Measurements from ENCODE around the gene ANKRD6. TPM values are rescaled to one million over a fixed set of nuclear protein-coding genes. Genes with fewer than 3 reads are reported as not detected.

ANKRD6 gene
- total and polyA plus RNA-seq, 7 experiments from 2014 or later: 0.71 to 6.6 (median 3.3) TPM

DNA sequence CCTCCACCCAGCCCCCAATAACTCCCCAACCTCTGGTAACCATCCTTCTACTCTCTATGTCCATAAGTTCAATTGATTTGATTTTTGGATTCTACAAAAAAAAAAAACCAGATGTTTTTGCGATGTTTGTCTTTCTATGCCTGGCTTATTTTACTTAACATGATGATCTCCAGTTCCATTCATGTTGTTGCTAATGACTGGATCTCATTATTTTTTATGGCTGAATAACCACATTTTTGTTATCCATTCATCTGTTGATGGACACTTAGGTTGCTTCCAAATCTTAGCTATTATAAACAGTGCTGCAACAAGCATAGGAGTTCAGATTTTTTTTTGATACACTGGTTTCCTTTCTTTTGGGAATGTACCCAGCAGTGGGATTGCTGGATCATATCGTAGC, 106.8 kb downstream of the ANKRD6 start:
- H3K27me3 ChIP-seq (ENCODE audit: control insufficient read depth in 2 of 2, insufficient read depth in 2 of 2, low read length in 2 of 2): no peaks in the 10 kb centered on the region
- Mint-ChIP-seq H3K36me3 (peaks cover 0 to 3% (median 0%) of the 10 kb centered on the region in 5 donors), H3K27me3 (peaks cover 0 to 21% (median 0%) of the 10 kb centered on the region in 5 donors), H3K4me1 (no peaks in the 10 kb centered on the region), H3K27ac (no peak overlapping the region), H3K9me3 (no peaks in the 10 kb centered on the region), H3K4me3 (no peak overlapping the region)
- H3K27ac ChIP-seq (ENCODE audit: low read depth, low read length): no peak overlapping the region
- ChIA-PET POLR2A (no interaction called here), CTCF (no interaction called here)
- ATAC-seq (no peak), DNase-seq (no peak)
- intact Hi-C loops (cut with micrococcal nuclease): no loop called here
- no peak overlapping the region for H3K4me3 ChIP-seq (ENCODE audit: low read length)
- H3K9me3 ChIP-seq (ENCODE audit: control insufficient read depth in 2 of 3, low read length in 3 of 3): no peaks in the 10 kb centered on the region
- no peaks in the 10 kb centered on the region for H3K36me3 ChIP-seq (ENCODE audit: control insufficient read depth in 2 of 3, insufficient read depth in 3 of 3, low read length in 3 of 3)
- no peaks in the 10 kb centered on the region for H3K4me1 ChIP-seq (ENCODE audit: control insufficient read depth in 2 of 2, insufficient read depth in 2 of 2, low read length in 2 of 2)

DNA sequence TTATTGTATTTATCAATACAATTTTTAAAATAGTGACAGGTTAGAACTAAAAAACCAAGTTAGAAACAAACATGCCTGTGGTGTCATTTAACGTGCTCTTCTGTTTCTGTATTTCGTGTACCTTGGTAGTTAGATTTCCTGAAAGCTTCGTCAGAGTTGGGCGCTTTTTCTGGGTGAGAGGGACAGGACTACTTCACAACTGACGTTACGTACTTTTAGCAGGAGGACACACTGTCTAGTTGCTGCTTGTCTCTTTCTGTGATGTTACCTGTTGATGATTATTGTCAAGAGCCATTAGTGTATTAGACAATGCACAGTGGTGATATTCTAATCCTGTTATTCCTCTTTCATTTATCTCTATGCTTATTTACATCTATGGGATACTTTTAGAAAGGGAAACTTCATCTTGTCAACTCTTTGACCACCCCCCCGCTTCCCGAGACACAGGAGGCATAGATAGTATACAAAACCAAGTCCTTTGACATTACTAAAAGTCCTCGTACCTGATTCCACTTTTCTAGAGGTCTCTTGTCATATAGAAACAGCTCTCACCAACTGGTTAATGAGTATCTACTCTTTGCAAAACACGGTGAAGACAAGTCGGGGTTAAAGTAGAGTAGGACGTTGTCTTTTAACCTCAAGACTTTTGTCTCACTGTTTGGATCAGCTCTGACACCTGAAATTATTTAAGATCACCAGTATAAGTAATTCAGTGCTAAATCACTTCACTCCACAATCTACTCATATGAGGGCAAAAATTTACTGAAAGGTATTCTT, 109.3 kb downstream of the ANKRD6 start:
- no peak overlapping the region for H3K4me3 Mint-ChIP-seq
- H3K36me3 Mint-ChIP-seq: peaks cover 0 to 3% (median 0%) of the 10 kb centered on the region in 5 donors
- Histone ChIP-seq H3K36me3 (ENCODE audit: control insufficient read depth in 2 of 3, insufficient read depth in 3 of 3, low read length in 3 of 3) (no peaks in the 10 kb centered on the region), H3K27ac (ENCODE audit: low read depth, low read length) (no peak overlapping the region), H3K4me3 (ENCODE audit: low read length) (no peak overlapping the region), H3K27me3 (ENCODE audit: control insufficient read depth in 2 of 2, insufficient read depth in 2 of 2, low read length in 2 of 2) (no peaks in the 10 kb centered on the region), H3K9me3 (ENCODE audit: control insufficient read depth in 2 of 3, low read length in 3 of 3) (no peaks in the 10 kb centered on the region), H3K4me1 (ENCODE audit: control insufficient read depth in 2 of 2, insufficient read depth in 2 of 2, low read length in 2 of 2) (no peaks in the 10 kb centered on the region)
- H3K27ac Mint-ChIP-seq: no peak overlapping the region
- POLR2A ChIA-PET: no interaction called here
- CTCF ChIA-PET: no interaction called here
- intact Hi-C loops (cut with micrococcal nuclease): no loop called here
- ATAC-seq: no peak
- no peaks in the 10 kb centered on the region for H3K4me1 Mint-ChIP-seq
- no peaks in the 10 kb centered on the region for H3K9me3 Mint-ChIP-seq
- peaks cover 0 to 21% (median 0%) of the 10 kb centered on the region in 5 donors for H3K27me3 Mint-ChIP-seq
- no peak for DNase-seq

DNA sequence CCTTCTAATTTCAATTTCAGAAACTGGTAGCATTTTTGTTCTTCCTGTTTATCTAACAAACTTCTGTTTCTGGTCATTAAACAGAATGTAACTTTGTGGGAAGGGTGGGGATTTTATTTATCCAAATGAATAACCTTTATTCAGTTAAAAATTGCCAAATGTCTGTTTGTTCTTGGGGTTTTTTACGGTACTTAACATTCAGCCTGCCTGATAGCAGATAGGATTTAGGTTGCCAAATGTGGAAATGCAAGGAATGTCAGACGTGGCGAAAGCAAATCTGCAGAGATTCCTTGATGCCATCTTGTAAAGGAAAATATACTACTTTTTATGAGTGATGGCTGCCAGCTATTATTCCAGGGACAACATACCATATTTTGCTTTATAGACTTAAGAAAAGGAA, 109.9 kb downstream of the ANKRD6 start:
- no peaks in the 10 kb centered on the region for H3K36me3 ChIP-seq (ENCODE audit: control insufficient read depth in 2 of 3, insufficient read depth in 3 of 3, low read length in 3 of 3)
- H3K9me3 Mint-ChIP-seq: no peaks in the 10 kb centered on the region
- H3K4me3 ChIP-seq (ENCODE audit: low read length): no peak overlapping the region
- H3K4me1 ChIP-seq (ENCODE audit: control insufficient read depth in 2 of 2, insufficient read depth in 2 of 2, low read length in 2 of 2): no peaks in the 10 kb centered on the region
- H3K27me3 Mint-ChIP-seq: peaks cover 0 to 21% (median 0%) of the 10 kb centered on the region in 5 donors
- no peaks in the 10 kb centered on the region for H3K27me3 ChIP-seq (ENCODE audit: control insufficient read depth in 2 of 2, insufficient read depth in 2 of 2, low read length in 2 of 2)
- H3K9me3 ChIP-seq (ENCODE audit: control insufficient read depth in 2 of 3, low read length in 3 of 3): no peaks in the 10 kb centered on the region
- H3K4me3 Mint-ChIP-seq: no peak overlapping the region
- POLR2A ChIA-PET: no interaction called here
- no peak overlapping the region for H3K27ac Mint-ChIP-seq
- CTCF ChIA-PET: no interaction called here
- DNase-seq: no peak
- no peaks in the 10 kb centered on the region for H3K4me1 Mint-ChIP-seq
- no peak overlapping the region for H3K27ac ChIP-seq (ENCODE audit: low read depth, low read length)
- no peak for ATAC-seq
- intact Hi-C loops (cut with micrococcal nuclease): no loop called here
- H3K36me3 Mint-ChIP-seq: peaks cover 0 to 3% (median 0%) of the 10 kb centered on the region in 5 donors

DNA sequence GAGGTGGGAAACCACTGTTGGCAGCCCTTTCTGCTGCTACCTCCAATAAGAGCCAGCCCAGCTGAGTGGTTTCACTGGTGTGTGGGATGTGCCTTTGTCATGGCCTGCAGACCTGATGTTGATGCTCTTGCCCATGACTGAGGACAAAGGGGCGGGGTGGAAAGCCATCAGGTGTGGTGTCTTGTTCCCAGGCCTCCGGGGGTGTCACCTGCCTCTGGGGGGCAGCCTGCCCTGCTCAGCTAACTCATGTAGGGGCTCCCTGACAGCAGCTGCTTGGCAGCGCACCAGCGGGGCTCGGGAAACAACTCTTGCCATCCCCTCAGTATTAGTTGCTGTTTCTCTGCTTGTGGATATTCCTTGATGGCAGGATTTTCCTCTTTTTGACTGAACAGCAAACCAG, 114.3 kb downstream of the ANKRD6 start:
- CTCF ChIA-PET: no interaction called here
- Mint-ChIP-seq H3K36me3 (peaks cover 0 to 3% (median 0%) of the 10 kb centered on the region in 5 donors), H3K27ac (no peak overlapping the region), H3K4me1 (no peaks in the 10 kb centered on the region), H3K27me3 (peaks cover 0 to 24% (median 0%) of the 10 kb centered on the region in 5 donors), H3K9me3 (no peaks in the 10 kb centered on the region), H3K4me3 (no peak overlapping the region)
- Histone ChIP-seq H3K27ac (ENCODE audit: low read depth, low read length) (no peak overlapping the region), H3K4me1 (ENCODE audit: control insufficient read depth in 2 of 2, insufficient read depth in 2 of 2, low read length in 2 of 2) (no peaks in the 10 kb centered on the region), H3K9me3 (ENCODE audit: control insufficient read depth in 2 of 3, low read length in 3 of 3) (no peaks in the 10 kb centered on the region), H3K27me3 (ENCODE audit: control insufficient read depth in 2 of 2, insufficient read depth in 2 of 2, low read length in 2 of 2) (no peaks in the 10 kb centered on the region), H3K4me3 (ENCODE audit: low read length) (no peak overlapping the region), H3K36me3 (ENCODE audit: control insufficient read depth in 2 of 3, insufficient read depth in 3 of 3, low read length in 3 of 3) (no peaks in the 10 kb centered on the region)
- no peak for ATAC-seq
- POLR2A ChIA-PET: no interaction called here
- no peak for DNase-seq
- intact Hi-C loops (cut with micrococcal nuclease): no loop called here

DNA sequence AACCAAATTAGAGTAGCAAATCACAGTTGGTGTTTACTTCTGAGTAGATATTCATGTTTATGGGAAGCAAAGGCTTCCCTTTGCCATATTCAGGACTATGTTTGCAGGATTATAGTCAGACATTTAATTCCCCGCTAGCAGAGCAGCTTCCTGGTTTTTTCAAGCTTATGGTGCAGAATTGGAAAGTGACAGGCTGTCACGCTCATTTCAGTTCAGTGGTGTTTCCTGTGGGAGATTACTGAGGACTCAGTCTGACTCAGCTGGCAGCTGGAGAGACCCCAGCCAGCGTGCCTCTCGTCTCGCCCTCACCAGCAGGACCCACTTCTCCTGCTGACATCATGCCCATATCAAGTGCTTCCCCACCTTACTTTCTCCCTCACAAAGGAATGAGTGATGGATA, 120.5 kb downstream of the ANKRD6 start:
- H3K4me1 Mint-ChIP-seq: no peaks in the 10 kb centered on the region
- H3K36me3 Mint-ChIP-seq: peaks cover 0 to 5% (median 0%) of the 10 kb centered on the region in 5 donors

DNA sequence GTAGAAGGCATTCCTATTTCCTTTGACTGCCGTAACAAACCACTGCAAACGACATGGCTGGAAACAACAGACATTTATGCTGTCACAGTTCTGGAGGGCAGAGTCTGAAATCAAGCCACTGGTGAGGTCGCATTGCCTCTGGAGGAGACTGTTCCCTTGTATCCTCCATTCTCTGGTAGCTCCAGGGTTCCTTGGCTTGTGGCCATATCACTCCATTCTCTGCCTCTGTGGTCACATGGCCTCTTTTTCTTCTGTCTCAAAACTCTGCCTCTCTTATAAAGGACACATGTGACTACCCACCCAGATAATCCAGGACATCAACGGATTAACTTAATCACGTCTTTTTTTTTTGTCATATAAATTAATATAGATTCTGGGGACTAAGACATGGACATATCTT, 121.2 kb downstream of the ANKRD6 start:
- Mint-ChIP-seq H3K27me3 (peaks cover 0 to 34% (median 0%) of the 10 kb centered on the region in 5 donors), H3K27ac (no peak overlapping the region), H3K36me3 (peaks cover 0 to 5% (median 0%) of the 10 kb centered on the region in 5 donors), H3K4me3 (no peak overlapping the region), H3K4me1 (no peaks in the 10 kb centered on the region), H3K9me3 (peaks cover 0 to 12% (median 3%) of the 10 kb centered on the region in 11 donors)
- H3K27me3 ChIP-seq (ENCODE audit: control insufficient read depth in 2 of 2, insufficient read depth in 2 of 2, low read length in 2 of 2): peaks cover 0 to 2% of the 10 kb centered on the region in 2 donors
- intact Hi-C loops (cut with micrococcal nuclease): no loop called here
- no peak for DNase-seq
- ChIA-PET POLR2A (no interaction called here), CTCF (no interaction called here)
- H3K4me1 ChIP-seq (ENCODE audit: control insufficient read depth in 2 of 2, insufficient read depth in 2 of 2, low read length in 2 of 2): no peaks in the 10 kb centered on the region
- no peak overlapping the region for H3K4me3 ChIP-seq (ENCODE audit: low read length)
- ATAC-seq: no peak
- H3K9me3 ChIP-seq (ENCODE audit: control insufficient read depth in 2 of 3, low read length in 3 of 3): no peaks in the 10 kb centered on the region
- H3K27ac ChIP-seq (ENCODE audit: low read depth, low read length): no peak overlapping the region
- H3K36me3 ChIP-seq (ENCODE audit: control insufficient read depth in 2 of 3, insufficient read depth in 3 of 3, low read length in 3 of 3): no peaks in the 10 kb centered on the region

More for the DNA sequence above, 120.5 kb downstream of the ANKRD6 start:
- DNase-seq: no peak
- no peak overlapping the region for H3K27ac Mint-ChIP-seq
- H3K9me3 ChIP-seq (ENCODE audit: control insufficient read depth in 2 of 3, low read length in 3 of 3): no peaks in the 10 kb centered on the region
- peaks cover 0 to 2% of the 10 kb centered on the region in 2 donors for H3K27me3 ChIP-seq (ENCODE audit: control insufficient read depth in 2 of 2, insufficient read depth in 2 of 2, low read length in 2 of 2)
- H3K4me3 Mint-ChIP-seq: no peak overlapping the region
- H3K27me3 Mint-ChIP-seq: peaks cover 0 to 33% (median 0%) of the 10 kb centered on the region in 5 donors
- no peak overlapping the region for H3K4me3 ChIP-seq (ENCODE audit: low read length)
- CTCF ChIA-PET: no interaction called here
- no peak overlapping the region for H3K27ac ChIP-seq (ENCODE audit: low read depth, low read length)
- H3K36me3 ChIP-seq (ENCODE audit: control insufficient read depth in 2 of 3, insufficient read depth in 3 of 3, low read length in 3 of 3): no peaks in the 10 kb centered on the region
- POLR2A ChIA-PET: no interaction called here
- no peaks in the 10 kb centered on the region for H3K4me1 ChIP-seq (ENCODE audit: control insufficient read depth in 2 of 2, insufficient read depth in 2 of 2, low read length in 2 of 2)
- H3K9me3 Mint-ChIP-seq: peaks cover 0 to 12% (median 3%) of the 10 kb centered on the region in 11 donors
- intact Hi-C loops (cut with micrococcal nuclease): no loop called here
- ATAC-seq: no peak

DNA sequence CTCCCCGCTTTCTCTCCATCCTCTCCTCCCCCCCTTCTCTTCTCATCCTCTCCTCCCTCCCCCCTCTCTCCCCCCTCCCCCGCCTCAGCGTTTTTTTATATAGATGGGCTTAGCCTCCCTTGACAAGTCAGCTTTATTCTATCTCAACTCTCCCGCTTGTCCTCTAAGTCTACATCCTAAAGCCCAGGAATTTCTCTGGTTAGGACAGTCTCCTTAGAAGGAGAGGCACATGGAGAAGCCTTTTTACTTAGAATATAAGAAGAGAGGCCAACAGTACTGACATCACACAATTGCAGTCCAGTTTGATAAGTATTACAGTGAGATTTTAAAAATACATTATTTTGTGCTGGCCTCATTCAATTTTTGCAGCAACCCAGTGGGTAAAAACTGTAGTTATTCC, 122.1 kb downstream of the ANKRD6 start:
- ATAC-seq (no peak), DNase-seq (no peak)
- H3K27ac Mint-ChIP-seq: no peak overlapping the region
- POLR2A ChIA-PET: no interaction called here
- no peaks in the 10 kb centered on the region for H3K4me1 Mint-ChIP-seq
- no peaks in the 10 kb centered on the region for H3K36me3 ChIP-seq (ENCODE audit: control insufficient read depth in 2 of 3, insufficient read depth in 3 of 3, low read length in 3 of 3)
- H3K4me3 ChIP-seq (ENCODE audit: low read length): no peak overlapping the region
- H3K27ac ChIP-seq (ENCODE audit: low read depth, low read length): no peak overlapping the region
- H3K4me3 Mint-ChIP-seq: no peak overlapping the region
- H3K9me3 Mint-ChIP-seq: peaks cover 0 to 12% (median 3%) of the 10 kb centered on the region in 11 donors
- CTCF ChIA-PET: no interaction called here
- H3K9me3 ChIP-seq (ENCODE audit: control insufficient read depth in 2 of 3, low read length in 3 of 3): no peaks in the 10 kb centered on the region
- peaks cover 0 to 32% (median 0%) of the 10 kb centered on the region in 5 donors for H3K27me3 Mint-ChIP-seq
- intact Hi-C loops (cut with micrococcal nuclease): no loop called here
- peaks cover 0 to 2% of the 10 kb centered on the region in 2 donors for H3K27me3 ChIP-seq (ENCODE audit: control insufficient read depth in 2 of 2, insufficient read depth in 2 of 2, low read length in 2 of 2)
- H3K4me1 ChIP-seq (ENCODE audit: control insufficient read depth in 2 of 2, insufficient read depth in 2 of 2, low read length in 2 of 2): no peaks in the 10 kb centered on the region
- peaks cover 0 to 5% (median 0%) of the 10 kb centered on the region in 5 donors for H3K36me3 Mint-ChIP-seq

Data from naive thymus-derived CD4-positive, alpha-beta T cell (primary cell).